MCF 10A (cell line): Measurements from ENCODE around the gene RASSF8. TPM values are rescaled to one million over a fixed set of nuclear protein-coding genes. Genes with fewer than 3 reads are reported as not detected.

Experiments used
- BruUV-seq: library from RNA; stranded (reverse); fragments of 400-500 nt; replicated peaks from 2 replicates; lab custom pipeline; 2021; lab: Mats Ljungman, UMichigan
- CTCF ChIA-PET: fragments of 300-600 bp; sonication (Branson Sonifier 250); formaldehyde crosslinking; extraction: SDS; loops from one replicate; lab custom pipeline; 2021; ENCODE audit warnings: antibody characterized with exemption, inconsistent platforms; lab: Yijun Ruan, JAX
- POLR2A ChIA-PET: fragments of 300-600, 350-650 bp; sonication (Branson Sonifier 250); formaldehyde crosslinking; extraction: SDS; loops from one replicate; lab custom pipeline; 2020; ENCODE audit warnings: antibody characterized with exemption, inconsistent platforms; lab: Yijun Ruan, JAX
- DNase-seq: peaks from one replicate; pipeline ENCODE4 v3.0.0-alpha.2; 2018; ENCODE audit not compliant: unreplicated experiment
- H3K27ac Mint-ChIP-seq: one replicate; pipeline ENCODE4 v1.8.0; 2022; ENCODE audit warnings: mild to moderate bottlenecking, low read depth, mixed read lengths; ENCODE audit not compliant: unreplicated experiment
- H3K27me3 Mint-ChIP-seq: one replicate; pipeline ENCODE4 v1.8.0; 2022; ENCODE audit warnings: mixed read lengths; ENCODE audit not compliant: insufficient read depth, unreplicated experiment
- H3K36me3 Mint-ChIP-seq: one replicate; pipeline ENCODE4 v1.8.0; 2022; ENCODE audit warnings: mild to moderate bottlenecking, moderate library complexity, mixed read lengths; ENCODE audit not compliant: insufficient read depth, unreplicated experiment
- H3K4me1 Mint-ChIP-seq: one replicate; pipeline ENCODE4 v1.8.0; 2022; ENCODE audit warnings: mixed read lengths; ENCODE audit not compliant: insufficient read depth, unreplicated experiment
- H3K4me3 Mint-ChIP-seq: one replicate; pipeline ENCODE4 v1.8.0; 2022; ENCODE audit warnings: mild to moderate bottlenecking, moderate library complexity, mixed read lengths; ENCODE audit not compliant: unreplicated experiment
- H3K9me3 Mint-ChIP-seq: one replicate; pipeline ENCODE4 v1.8.0; 2022; ENCODE audit warnings: mixed read lengths; ENCODE audit not compliant: unreplicated experiment
- CTCF ChIP-seq: fragments of 200-600 bp; IDR thresholded peaks from one replicate; pipeline ENCODE4 v1.8.0; 2022; ENCODE audit warnings: antibody characterized with exemption, mild to moderate bottlenecking; ENCODE audit not compliant: unreplicated experiment
- intact Hi-C: fragments of 100-400 bp; cut with micrococcal nuclease; formaldehyde crosslinking; loops from 2 replicates; pipeline ENCODE4 v1.14.1; 2022
- total RNA-seq: library from RNA; stranded (reverse); gene quantifications from 2 replicates; pipeline ENCODE4 v1.2.3, GENCODE V29; 2022

The RASSF8 gene
- total RNA-seq, 1 experiment from 2014 or later = 52.9 TPM

- intact Hi-C loops = no loop called here
- ChIA-PET CTCF (interaction anchor here (1.0 kb wide), 1 partner anchor 12 kb away, joined by 3 read pairs; no protein-coding TSS in a partner anchor), POLR2A (interaction anchor here (0.6 kb wide), 2 partner anchors 426 to 599 kb away, joined by 3 read pairs; no protein-coding TSS in a partner anchor)
- Mint-ChIP-seq H3K4me1 (peaks cover 13% of the 10 kb centered on the region), H3K27ac (no peak overlapping the region), H3K27me3 (no peaks in the 10 kb centered on the region), H3K4me3 (no peak overlapping the region), H3K36me3 (peaks cover 5% of the 10 kb centered on the region), H3K9me3 (no peaks in the 10 kb centered on the region)
- BruUV-seq = no TSS peak
- no peak for DNase-seq
- no peak for TF ChIP-seq CTCF
Observed at GRCh38 chr12:26109343-26109881, 150.9 kb downstream of the RASSF8 start.

GRCh38 chr12:26112232-26112631 is 153.8 kb downstream of the RASSF8 start:
- no peak overlapping the region for H3K27ac Mint-ChIP-seq
- no TSS peak for BruUV-seq
- CTCF ChIA-PET = no interaction called here
- H3K36me3 Mint-ChIP-seq = no peaks in the 10 kb centered on the region
- no peak for TF ChIP-seq CTCF
- no peaks in the 10 kb centered on the region for H3K27me3 Mint-ChIP-seq
- POLR2A ChIA-PET = interaction anchor here (1.3 to 4.0 kb wide), 2 partner anchors 12 to 186 kb away, joined by 6 to 17 read pairs; partner anchors contain the start of gene BHLHE41
- H3K4me3 Mint-ChIP-seq = no peak overlapping the region
- intact Hi-C loops = loop anchor here (5.0 to 10.0 kb wide), 2 partner anchors 525 to 903 kb away; partner anchors contain the start of gene TM7SF3
- DNase-seq = no peak
- no peaks in the 10 kb centered on the region for H3K9me3 Mint-ChIP-seq
- peaks cover 22% of the 10 kb centered on the region for H3K4me1 Mint-ChIP-seq

- BruUV-seq = no TSS peak
- intact Hi-C loops = loop anchor here (5.0 to 10.0 kb wide), 2 partner anchors 525 to 902 kb away; partner anchors contain the start of gene TM7SF3
- CTCF ChIA-PET = interaction anchor here (0.5 to 1.0 kb wide), 2 partner anchors 13 to 67 kb away, joined by 3 read pairs; no protein-coding TSS in a partner anchor
- POLR2A ChIA-PET = interaction anchor here (1.1 to 4.0 kb wide), 3 partner anchors 12 to 186 kb away, joined by 3 to 17 read pairs (median 6); partner anchors contain the start of gene BHLHE41
- Mint-ChIP-seq H3K36me3 (no peaks in the 10 kb centered on the region), H3K27ac (no peak overlapping the region), H3K9me3 (no peaks in the 10 kb centered on the region), H3K27me3 (no peaks in the 10 kb centered on the region), H3K4me3 (peak overlapping the region; percentile 72), H3K4me1 (peaks cover 22% of the 10 kb centered on the region)
- TF ChIP-seq CTCF = no peak
- DNase-seq = peak; percentile 30
Observed at GRCh38 chr12:26112703-26113147, 154.2 kb downstream of the RASSF8 start.

- no peak for TF ChIP-seq CTCF
- peak; percentile 11 for DNase-seq
- no peaks in the 10 kb centered on the region for H3K9me3 Mint-ChIP-seq
- ChIA-PET POLR2A (interaction anchor here (1.1 to 4.0 kb wide), 3 partner anchors 11 to 185 kb away, joined by 3 to 17 read pairs (median 6); partner anchors contain the start of gene BHLHE41), CTCF (interaction anchor here (0.5 to 1.0 kb wide), 2 partner anchors 13 to 67 kb away, joined by 3 read pairs; no protein-coding TSS in a partner anchor)
- H3K4me3 Mint-ChIP-seq = peak overlapping the region; percentile 72
- H3K27ac Mint-ChIP-seq = peak overlapping the region; percentile 89
- peaks cover 22% of the 10 kb centered on the region for H3K4me1 Mint-ChIP-seq
- no peaks in the 10 kb centered on the region for H3K27me3 Mint-ChIP-seq
- no peaks in the 10 kb centered on the region for H3K36me3 Mint-ChIP-seq
- no TSS peak for BruUV-seq
- intact Hi-C loops = loop anchor here (5.0 to 10.0 kb wide), 2 partner anchors 526 to 902 kb away; partner anchors contain the start of gene TM7SF3
Observed at GRCh38 chr12:26113181-26113654, 154.7 kb downstream of the RASSF8 start.
